Endometrial microvascular endothelial cells (primary cell): ENCODE data around the gene FCN2. TPM values are rescaled to one million over a fixed set of nuclear protein-coding genes. Genes with fewer than 3 reads are reported as not detected.

Source experiments
- in situ Hi-C: cut with HindIII; loops from 2 replicates; pipeline ENCODE4 v1.10.0; 2017; ENCODE audit warnings: low sequenced_read_pairs, low pct_unique_long_range_greater_than_20kb; ENCODE audit errors: inconsistent ontology term
- total RNA-seq: library from RNA; depleted of rRNA; stranded (reverse); fragments of >200 nt; gene quantifications from one replicate; pipeline ENCODE4 v1.2.3, GENCODE V29; 2015; ENCODE audit errors: inconsistent ontology term

FCN2 gene
- total RNA-seq, 1 donor from 2014 or later: not detected

- in situ Hi-C loops: no loop called here
Measured at GRCh38 chr9:134884492-134884891, 3.9 kb downstream of the FCN2 start.

DNA sequence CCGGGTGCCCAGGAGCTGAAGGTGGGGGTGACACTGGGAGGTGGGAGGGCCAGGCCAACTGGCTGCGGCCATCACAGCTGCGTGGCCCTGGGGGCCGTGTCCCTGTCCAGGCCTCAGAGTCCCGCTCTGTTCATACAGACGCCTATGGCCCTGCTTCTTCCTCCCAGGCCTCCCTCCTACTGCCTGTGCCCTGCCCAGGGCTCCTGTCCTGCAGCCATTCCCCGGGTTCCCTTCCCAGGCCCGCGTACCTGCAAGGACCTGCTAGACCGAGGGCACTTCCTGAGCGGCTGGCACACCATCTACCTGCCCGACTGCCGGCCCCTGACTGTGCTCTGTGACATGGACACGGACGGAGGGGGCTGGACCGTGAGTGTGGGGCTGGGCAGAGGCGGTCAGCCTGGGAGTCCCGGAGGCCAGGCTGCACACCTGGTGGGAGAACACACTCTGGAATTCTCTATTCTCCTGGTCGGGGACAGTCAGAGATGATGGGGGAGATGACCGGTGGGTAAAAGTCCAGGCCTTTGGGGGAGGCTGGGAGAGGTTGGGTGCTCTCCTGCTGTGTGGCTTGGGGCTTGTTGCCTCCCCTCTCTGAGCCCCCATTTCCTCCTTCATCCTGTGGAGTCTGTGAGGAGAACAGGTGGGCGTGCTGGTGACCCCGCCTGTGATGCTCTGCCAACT lies 4.5 kb downstream of the FCN2 start:
- in situ Hi-C loops: no loop called here

DNA sequence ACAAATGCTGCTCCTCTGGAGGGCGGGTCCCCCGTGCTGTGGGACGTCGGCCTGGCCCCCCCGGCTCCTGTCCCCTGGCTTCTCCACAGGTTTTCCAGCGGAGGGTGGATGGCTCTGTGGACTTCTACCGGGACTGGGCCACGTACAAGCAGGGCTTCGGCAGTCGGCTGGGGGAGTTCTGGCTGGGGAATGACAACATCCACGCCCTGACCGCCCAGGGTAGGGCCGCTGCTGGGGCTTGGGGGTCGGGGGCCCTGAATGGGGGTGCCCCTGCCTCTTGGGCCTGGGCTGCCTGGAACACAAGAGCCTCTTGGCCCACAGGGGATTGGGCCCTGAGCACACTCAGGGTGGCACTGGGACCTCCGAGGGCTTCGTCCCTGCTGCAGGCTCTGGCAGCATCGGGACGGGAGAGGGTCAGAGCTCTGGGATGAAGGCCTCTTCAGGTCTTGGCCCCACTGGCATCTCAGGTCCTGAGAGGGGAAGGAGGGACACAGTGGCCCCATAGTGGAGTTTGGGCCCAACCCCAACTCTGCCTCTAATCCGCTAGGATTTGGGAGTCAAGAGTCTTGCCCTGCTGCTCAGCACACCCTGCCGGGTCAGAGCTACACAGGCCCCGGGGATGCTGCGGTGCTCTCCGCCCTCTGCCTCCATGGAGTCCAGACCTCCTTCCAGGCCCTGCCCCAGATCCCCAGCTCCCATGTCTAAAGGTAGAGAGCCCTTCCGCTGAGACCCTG lies 5.2 kb downstream of the FCN2 start:
- in situ Hi-C loops: no loop called here

DNA sequence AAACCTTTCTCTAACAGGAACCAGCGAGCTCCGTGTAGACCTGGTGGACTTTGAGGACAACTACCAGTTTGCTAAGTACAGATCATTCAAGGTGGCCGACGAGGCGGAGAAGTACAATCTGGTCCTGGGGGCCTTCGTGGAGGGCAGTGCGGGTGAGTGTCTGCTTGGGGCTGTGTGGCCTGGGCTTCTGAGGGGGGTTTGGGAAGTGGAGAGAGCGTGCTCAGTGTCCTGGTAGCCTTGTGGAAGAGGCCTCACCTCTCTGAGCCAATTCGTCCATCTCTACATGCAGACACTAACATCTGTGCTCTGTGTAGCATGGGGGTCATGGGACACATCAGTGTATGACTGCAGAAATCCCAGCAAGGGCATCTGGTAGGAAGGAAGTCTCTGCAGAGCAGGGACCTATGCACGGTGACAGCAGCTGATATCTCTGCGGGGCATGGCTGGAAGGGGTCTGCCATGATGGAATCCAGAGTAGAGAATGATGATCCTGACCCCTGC lies 5.9 kb downstream of the FCN2 start:
- in situ Hi-C loops: no loop called here

DNA sequence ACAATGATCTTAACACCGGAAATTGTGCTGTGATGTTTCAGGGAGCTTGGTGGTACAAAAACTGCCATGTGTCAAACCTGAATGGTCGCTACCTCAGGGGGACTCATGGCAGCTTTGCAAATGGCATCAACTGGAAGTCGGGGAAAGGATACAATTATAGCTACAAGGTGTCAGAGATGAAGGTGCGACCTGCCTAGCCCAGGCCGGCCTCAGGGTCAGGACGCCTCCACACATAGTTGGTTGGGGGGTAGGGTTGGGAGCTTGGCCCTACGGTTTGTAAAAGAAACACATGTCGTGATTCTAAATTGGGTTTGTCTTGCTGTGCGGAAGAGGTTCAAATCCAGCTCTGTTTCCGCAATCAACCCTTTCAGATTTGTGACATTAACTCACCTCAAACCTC lies 6.6 kb downstream of the FCN2 start:
- in situ Hi-C loops: no loop called here

- in situ Hi-C loops: no loop called here
Measured at GRCh38 chr9:134887686-134888602, 7.3 kb downstream of the FCN2 start.

DNA sequence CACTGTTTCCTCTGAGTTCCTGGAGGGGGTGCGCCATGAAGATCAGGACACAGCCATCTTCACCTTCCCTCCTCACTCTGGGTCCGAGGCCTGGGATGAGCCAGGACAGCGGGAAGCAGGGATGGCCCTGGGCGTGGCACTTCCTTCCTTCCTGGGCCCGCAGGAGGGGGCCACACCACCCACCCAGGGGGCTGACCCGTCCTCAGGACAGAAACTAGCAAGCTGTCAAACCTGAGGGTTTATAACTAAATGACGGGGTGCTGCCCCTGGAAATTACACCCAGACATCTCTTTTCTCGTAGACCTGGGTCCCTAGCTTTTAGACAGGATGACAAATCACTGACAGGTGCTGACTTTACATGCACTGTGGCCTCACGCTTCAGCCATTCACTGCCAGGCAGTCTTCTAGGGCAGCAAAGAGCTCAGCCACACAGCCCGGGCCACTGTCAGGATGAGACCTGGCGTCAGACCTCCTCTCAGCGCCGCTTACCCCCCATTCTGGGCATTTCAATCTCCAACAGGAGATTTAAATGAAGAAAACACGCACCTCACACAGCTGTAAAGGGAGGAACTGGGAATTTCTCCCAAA lies 8.1 kb downstream of the FCN2 start:
- in situ Hi-C loops: no loop called here

GRCh38 chr9:134889386-134890154 lies 9.0 kb downstream of the FCN2 start:
- in situ Hi-C loops: no loop called here

DNA sequence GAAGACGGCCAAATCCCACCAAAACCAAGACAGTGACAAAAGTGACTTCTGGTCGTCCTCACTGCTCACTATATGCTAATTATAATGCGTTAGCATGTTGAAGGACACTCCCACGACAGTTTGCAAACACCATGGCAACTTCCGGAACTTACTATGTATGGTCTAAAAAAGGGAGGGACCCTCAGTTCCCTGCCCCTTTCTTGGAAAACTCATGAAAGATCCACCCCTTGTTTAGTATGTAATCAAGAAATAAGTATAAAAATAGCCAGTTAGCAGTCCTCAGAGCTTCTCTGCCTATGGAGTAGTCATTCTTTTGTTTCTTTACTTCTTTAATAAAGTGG lies 9.5 kb downstream of the FCN2 start:
- in situ Hi-C loops: no loop called here

DNA sequence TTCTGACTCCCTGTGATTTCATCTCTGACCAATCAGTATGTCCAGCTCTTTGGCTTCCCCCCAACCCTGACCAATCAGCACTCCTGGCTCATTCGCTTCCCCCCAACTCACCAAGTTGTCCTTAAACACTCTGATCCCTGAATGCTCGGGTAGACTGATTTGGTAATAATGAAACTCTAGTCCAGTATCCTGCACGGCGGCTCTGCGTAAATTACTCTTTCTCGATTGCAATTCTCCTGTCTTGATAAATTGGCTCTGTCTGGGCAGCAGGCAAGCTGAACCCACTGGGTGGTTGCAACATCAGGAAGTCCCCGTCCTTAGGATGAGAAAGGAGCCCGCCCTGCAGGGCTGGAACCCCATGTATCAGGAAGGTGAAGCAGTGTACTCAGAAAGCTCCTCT lies 10.4 kb downstream of the FCN2 start:
- in situ Hi-C loops: no loop called here

GRCh38 chr9:134891713-134892112 lies 11.1 kb downstream of the FCN2 start:
- in situ Hi-C loops: no loop called here

GRCh38 chr9:134892221-134892620 lies 11.6 kb downstream of the FCN2 start:
- in situ Hi-C loops: no loop called here

- in situ Hi-C loops: no loop called here
Measured at GRCh38 chr9:134892820-134893420, 12.3 kb downstream of the FCN2 start.

DNA sequence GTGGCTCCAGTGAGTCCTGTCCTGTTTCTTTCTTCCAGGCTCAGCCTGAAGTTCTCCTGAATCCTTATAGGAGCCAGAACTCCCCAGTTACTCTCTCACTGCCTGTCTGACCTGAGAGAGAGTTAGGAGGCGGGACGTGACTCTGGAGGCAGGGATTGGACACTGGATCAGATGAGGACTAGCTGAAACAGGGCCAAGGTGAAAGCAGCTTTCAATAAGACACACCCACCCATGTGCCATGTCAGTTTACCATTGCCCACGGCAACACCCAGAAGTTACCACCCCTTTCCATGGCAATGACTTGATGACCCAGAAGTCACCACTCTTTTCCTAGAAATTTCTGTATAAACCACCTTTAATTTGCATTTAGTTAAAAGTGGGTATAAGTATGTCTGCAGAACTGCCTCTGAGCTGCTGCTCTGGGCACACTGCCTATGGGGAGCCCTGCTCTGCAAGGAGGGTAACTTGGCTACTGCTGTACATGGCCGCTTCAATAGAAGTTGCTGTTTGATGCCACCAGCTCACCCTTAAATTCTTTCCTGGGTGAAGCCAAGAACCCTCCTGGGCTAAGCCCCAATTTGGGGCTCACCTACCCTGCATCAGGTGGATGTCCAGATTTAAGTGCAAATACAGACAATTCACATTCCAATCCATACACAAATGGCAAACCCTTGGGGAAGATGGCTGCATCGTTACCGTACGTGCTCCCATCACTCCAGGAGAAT lies 13.7 kb downstream of the FCN2 start:
- in situ Hi-C loops: no loop called here

DNA sequence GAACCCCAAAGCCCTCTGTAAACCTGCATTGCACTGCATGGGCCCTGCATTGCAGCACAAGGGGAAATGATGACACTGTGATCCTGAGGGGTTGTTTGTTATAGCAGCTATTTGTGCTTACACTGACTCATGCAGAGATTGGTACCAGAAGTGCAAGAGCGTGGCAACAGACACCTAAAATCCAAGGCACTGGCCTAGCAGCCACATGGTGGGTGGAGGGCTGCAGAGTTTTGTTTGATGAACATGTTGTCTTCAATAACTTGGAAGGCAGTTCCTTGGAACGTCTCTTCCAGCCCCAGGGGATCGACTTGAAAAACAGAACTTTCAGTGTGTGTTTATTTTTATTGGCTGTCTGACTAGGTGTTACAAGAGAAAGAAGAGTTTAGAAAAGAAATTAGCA lies 14.5 kb downstream of the FCN2 start:
- in situ Hi-C loops: no loop called here

GRCh38 chr9:134895567-134895907 lies 14.9 kb downstream of the FCN2 start:
- in situ Hi-C loops: no loop called here

GRCh38 chr9:134895908-134896833 lies 15.6 kb downstream of the FCN2 start:
- in situ Hi-C loops: no loop called here
